RWPE1 (cell line): Measurements from ENCODE around the gene SESN3.
"Not testable (repeated sequence)": the region's sequence is repeated elsewhere in the genome, so short reads cannot be mapped to it uniquely, and the experiment has no call there.

ENCODE experiments used
- CTCF ChIA-PET: fragments of 350-600 bp; sonication (Branson Sonifier 250); formaldehyde crosslinking; extraction: SDS; loops from one replicate; lab custom pipeline; 2021; lab: Yijun Ruan, JAX
- POLR2A ChIA-PET: fragments of 400-600 bp; formaldehyde crosslinking; extraction: SDS; loops from one replicate; lab custom pipeline; 2020; ENCODE audit warnings: antibody characterized with exemption; ENCODE audit not compliant: low non-redundant PET; lab: Yijun Ruan, JAX
- DNase-seq: peaks from one replicate; pipeline ENCODE4 v3.0.0; 2012; ENCODE audit warnings: low spot score
- H3K27ac ChIP-seq: fragments of 450-650 bp; 2 replicates; pipeline ENCODE4 v1.5.1; 2017
- TF ChIP-seq, protein P1 (sequence below): fragments of 450-650 bp; conservative IDR thresholded peaks from 2 replicates; pipeline ENCODE4 v1.5.1; 2017; ENCODE audit warnings: low read depth, mild to moderate bottlenecking

The SESN3 gene

DNA sequence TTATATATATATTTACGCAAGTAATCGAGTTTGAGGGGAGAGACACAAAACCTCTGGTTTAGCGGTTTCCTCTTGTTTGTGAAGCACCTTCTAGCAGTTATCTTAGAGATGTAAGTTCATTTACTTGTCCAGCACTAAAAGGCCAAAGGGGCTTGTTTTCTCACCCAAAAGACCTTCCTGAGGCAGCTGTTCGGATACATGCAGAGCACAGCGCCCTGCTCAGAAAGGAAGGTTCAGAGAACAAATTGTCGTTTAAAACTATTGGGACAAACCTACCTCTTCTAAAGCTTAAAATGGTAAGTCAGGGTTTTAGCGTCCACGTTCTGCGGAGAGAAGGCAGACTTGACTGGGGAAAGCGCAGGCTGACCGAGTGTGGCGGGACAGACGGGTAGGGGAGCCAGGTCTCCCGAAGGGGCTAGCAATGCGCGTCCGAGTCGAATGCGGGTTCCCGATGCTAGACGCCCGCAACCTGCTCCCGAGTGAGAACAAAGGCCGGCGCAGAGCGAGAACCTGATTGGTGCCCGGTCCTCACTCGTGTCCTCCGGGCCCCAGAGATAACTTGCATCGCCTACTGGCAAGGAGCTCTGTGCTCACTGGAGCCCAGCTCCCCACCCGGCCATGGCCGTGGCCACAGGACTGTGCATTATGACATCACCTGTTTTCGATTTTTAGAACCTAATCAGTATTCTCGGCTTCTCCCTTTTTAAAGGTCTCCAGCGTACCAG is 1.0 kb upstream of the SESN3 start:
- H3K27ac ChIP-seq: peak overlapping the region; percentile 95
- DNase-seq: no peak
- TF ChIP-seq, protein P1, sequence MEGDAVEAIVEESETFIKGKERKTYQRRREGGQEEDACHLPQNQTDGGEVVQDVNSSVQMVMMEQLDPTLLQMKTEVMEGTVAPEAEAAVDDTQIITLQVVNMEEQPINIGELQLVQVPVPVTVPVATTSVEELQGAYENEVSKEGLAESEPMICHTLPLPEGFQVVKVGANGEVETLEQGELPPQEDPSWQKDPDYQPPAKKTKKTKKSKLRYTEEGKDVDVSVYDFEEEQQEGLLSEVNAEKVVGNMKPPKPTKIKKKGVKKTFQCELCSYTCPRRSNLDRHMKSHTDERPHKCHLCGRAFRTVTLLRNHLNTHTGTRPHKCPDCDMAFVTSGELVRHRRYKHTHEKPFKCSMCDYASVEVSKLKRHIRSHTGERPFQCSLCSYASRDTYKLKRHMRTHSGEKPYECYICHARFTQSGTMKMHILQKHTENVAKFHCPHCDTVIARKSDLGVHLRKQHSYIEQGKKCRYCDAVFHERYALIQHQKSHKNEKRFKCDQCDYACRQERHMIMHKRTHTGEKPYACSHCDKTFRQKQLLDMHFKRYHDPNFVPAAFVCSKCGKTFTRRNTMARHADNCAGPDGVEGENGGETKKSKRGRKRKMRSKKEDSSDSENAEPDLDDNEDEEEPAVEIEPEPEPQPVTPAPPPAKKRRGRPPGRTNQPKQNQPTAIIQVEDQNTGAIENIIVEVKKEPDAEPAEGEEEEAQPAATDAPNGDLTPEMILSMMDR: no peak
- ChIA-PET POLR2A (interaction anchor here (0.6 kb wide), 1 partner anchor 142 kb away, joined by 3 read pairs; the partner anchor contains the start of gene ENDOD1), CTCF (interaction anchor here (0.7 to 0.8 kb wide), 3 partner anchors 43 to 473 kb away, joined by 3 to 4 read pairs (median 3); no protein-coding TSS in a partner anchor)

DNA sequence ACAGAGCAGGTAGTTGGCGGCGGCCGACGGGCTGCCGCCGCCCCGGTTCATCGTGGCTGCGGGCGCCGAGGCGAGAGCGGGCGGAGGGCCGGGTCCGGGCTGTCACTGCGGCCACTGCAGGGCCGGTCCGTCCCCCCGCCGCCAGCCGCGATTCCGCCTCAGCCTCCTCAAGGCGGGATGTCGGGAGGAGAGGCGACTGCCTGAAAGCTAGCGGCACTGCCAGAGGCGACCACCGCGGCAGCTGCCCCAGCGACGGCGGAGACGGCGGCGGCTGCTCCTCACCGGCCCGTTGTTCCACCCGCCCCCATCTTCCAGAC is 234 bp downstream of the SESN3 start:
- POLR2A ChIA-PET: interaction anchor here (0.7 to 0.8 kb wide), 2 partner anchors 45 to 223 kb away, joined by 3 to 5 read pairs; no protein-coding TSS in a partner anchor
- peak overlapping the region; percentile 95 for H3K27ac ChIP-seq

DNA sequence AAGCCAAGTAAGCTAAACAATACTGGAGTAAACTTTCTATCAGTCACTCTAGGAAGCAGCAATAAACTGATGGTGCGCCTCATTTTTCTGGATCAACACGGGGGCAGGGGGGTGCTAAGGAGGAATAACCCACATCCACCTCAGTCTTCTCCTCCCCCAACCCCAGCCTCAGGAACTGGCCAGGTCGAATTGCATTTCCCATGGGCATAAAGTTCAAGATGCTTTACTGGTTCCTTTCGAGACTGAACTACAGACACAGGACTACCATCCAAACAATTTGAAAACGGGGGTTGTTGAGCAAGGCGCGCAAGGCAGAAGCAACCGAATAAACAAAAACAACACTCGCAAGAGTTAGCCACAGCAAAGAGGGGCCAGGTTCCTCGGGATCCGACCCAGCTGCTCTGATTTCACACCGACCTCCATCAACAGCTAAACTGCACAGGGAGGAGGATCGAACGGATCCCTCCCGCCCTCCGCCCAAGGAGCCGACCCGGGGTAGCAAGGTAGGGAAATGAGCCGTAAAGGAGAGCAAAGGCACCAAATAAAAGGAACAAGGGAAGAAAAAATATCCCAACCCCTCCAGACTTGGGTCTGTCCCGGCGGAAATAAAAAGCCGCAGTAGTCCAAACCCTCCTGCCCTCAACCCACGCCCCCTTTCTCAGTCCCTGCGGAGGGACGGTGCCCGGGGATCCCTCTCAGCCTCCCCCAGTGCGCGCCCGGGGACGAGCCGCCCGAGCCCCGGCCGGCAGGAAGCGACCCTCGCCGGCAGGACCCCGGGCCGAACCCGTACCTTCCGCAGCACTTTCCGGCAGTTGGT is 801 bp downstream of the SESN3 start:
- TF ChIP-seq, protein P1: no peak
- CTCF ChIA-PET: interaction anchor here (0.6 to 1.2 kb wide), 3 partner anchors 100 to 475 kb away, joined by 3 to 4 read pairs (median 3); no protein-coding TSS in a partner anchor
- peak; percentile 42 for DNase-seq
- POLR2A ChIA-PET: no interaction called here
- peak overlapping the region; percentile 95 for H3K27ac ChIP-seq

More for the DNA sequence above, 234 bp downstream of the SESN3 start:
- TF ChIP-seq, protein P1: no peak
- DNase-seq: peak; percentile 13
- CTCF ChIA-PET: interaction anchor here (0.7 kb wide), 1 partner anchor 390 kb away, joined by 3 read pairs; no protein-coding TSS in a partner anchor

DNA sequence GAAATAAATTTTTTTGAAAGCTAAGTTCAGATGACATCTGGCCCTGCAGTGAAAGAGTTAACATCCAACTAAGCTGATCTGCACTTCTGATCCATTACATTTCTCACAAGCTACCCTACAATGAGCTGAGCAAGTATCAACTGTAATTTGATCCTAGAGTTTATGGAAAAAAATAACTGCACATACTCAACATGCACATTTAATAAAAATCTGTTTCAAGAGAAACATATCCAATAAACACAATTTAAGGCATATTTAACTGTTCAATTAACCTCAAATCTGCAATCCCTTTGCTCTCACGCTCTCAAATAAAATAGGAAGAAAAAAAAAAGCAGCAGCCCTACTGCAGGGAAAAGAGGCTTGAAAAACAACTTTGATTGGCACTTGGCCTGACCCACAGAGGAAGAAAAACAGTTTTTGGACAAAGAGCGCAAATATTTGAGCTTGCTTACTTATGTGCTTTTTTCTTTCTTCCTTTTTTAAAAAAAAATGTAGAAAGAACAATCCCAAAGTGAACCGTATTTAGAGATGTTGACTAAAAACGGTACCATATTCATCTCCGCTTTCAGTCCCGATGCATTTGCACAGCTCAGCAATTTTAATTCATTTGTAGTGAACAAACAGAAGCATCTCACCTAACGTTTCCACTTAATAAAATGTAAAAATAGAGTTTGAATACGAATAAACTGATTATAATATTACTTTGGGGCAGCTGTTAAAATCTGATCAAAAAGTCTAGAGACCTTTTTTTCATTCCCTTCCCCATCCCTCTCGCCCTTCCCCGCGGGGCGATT is 1.6 kb downstream of the SESN3 start:
- TF ChIP-seq, protein P1: no peak
- peak overlapping the region; percentile 95 for H3K27ac ChIP-seq
- ChIA-PET CTCF (interaction anchor here (0.6 to 1.2 kb wide), 3 partner anchors 99 to 561 kb away, joined by 3 to 4 read pairs (median 3); no protein-coding TSS in a partner anchor), POLR2A (no interaction called here)
- DNase-seq: no peak

DNA sequence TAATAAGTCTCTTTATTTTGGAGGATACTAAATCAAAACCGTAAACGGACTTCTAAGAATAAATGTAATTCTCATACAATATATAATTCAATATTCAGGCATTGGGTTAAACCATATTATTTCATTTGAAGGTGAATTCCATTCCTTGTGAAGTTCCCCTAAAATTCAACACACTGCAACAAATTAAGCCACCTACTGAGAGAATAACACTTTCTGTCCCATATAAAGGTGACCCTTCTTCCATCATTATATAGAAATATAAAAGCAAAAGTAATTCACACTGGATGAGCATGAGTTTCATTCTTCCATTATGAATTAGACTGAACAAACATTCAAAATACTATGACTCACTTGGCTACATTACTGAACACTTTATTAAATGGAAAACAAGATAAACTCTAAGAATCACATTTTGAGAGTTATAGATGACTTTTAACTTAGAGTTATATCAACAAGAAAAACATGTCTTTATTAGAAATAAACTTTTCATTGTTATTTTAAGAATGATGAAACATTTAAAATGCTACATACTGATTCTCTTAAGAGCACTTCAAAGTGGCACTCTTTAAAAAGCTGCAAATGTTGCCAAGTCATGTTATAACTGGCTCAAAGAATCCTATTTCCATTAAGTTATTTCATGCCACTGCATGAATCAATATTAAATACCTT is 2.8 kb downstream of the SESN3 start:
- POLR2A ChIA-PET: interaction anchor here (0.7 kb wide), 1 partner anchor 537 kb away, joined by 3 read pairs; no protein-coding TSS in a partner anchor
- no peak overlapping the region for H3K27ac ChIP-seq
- CTCF ChIA-PET: no interaction called here
- TF ChIP-seq, protein P1: no peak
- DNase-seq: peak; percentile 14

DNA sequence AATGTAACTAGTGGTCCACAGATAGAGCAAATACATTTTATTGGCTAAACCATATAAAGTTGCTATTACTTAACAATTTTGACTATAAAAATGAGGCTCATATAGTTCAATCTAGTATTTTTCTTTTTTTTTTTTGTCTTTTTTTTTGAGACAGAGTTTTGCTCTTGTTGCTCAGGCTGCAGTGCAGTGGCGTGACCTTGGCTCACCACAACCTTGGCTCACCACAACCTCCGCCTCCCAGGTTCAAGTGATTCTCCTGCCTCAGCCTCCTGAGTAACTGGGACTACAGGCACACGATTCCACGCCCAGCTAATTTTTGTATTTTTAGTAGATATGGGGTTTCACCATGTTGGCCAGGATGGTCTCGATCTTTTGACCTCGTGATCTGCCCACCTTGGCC is 3.9 kb downstream of the SESN3 start:
- POLR2A ChIA-PET, CTCF ChIA-PET, DNase-seq: not testable (repeated sequence)
- peak overlapping the region; percentile 45 for H3K27ac ChIP-seq
